H7 (cell line): ENCODE data around the gene AKR1A1. TPM values are rescaled to one million over a fixed set of nuclear protein-coding genes. Genes with fewer than 3 reads are reported as not detected.
"Not testable (repeated sequence)": the region's sequence is repeated elsewhere in the genome, so short reads cannot be mapped to it uniquely, and the experiment has no call there.

ENCODE experiments used
- DNase-seq: peaks from one replicate; pipeline ENCODE4 v3.0.0; 2012
- H3K27me3 ChIP-seq: 2 replicates; pipeline ENCODE4 v1.6.0; 2011; ENCODE audit warnings: mild to moderate bottlenecking, low read length; ENCODE audit not compliant: control insufficient read depth, insufficient read depth
- H3K36me3 ChIP-seq: replicated peaks from 2 replicates; pipeline ENCODE4 v1.5.1; 2011; ENCODE audit warnings: low read length; ENCODE audit not compliant: control insufficient read depth, insufficient read depth
- H3K4me3 ChIP-seq: 2 replicates; pipeline ENCODE4 v1.5.1; 2011; ENCODE audit warnings: low read depth, mild to moderate bottlenecking, control low read depth, low read length, moderate library complexity; ENCODE audit not compliant: insufficient read depth
- total RNA-seq: library from RNA; depleted of rRNA; stranded (reverse); fragments of >200 nt; shearing (Covaris generic); gene quantifications from 2 replicates; pipeline ENCODE4 v1.2.3, GENCODE V29; 2014

Gene AKR1A1
- total RNA-seq, 1 experiment from 2014 or later, result 371 TPM

- not testable (repeated sequence) for DNase-seq, H3K4me3 ChIP-seq, H3K27me3 ChIP-seq
- peaks cover 43% of the 10 kb centered on the region for H3K36me3 ChIP-seq
These were observed 32.3 kb upstream of the AKR1A1 start for GRCh38 chr1:45518366-45518765.

GRCh38 chr1:45518910-45519309, 31.7 kb upstream of the AKR1A1 start:
- no peak for DNase-seq
- no peaks in the 10 kb centered on the region for H3K27me3 ChIP-seq
- peaks cover 39% of the 10 kb centered on the region for H3K36me3 ChIP-seq
- H3K4me3 ChIP-seq, result peak overlapping the region; percentile 17; the same call in 1 of the 2 replicates

- not testable (repeated sequence) for DNase-seq, H3K27me3 ChIP-seq
- Histone ChIP-seq H3K4me3 (peak overlapping the region; percentile 17), H3K36me3 (peaks cover 31% of the 10 kb centered on the region)
These were observed 30.9 kb upstream of the AKR1A1 start for GRCh38 chr1:45519774-45520173.

- peaks cover 16% of the 10 kb centered on the region for H3K36me3 ChIP-seq
- peak within 1 kb of the TSS; percentile 100 for H3K4me3 ChIP-seq
- H3K27me3 ChIP-seq, result no peaks in the 10 kb centered on the region
- peak; percentile 99 for DNase-seq
These were observed 29.0 kb upstream of the AKR1A1 start, which contains the start of gene PRDX1 for GRCh38 chr1:45521413-45522323. TSS of gene PRDX1 (minus strand) at chr1:45521884. CDS start at chr1:45519043, 2,841 bp downstream.

DNA sequence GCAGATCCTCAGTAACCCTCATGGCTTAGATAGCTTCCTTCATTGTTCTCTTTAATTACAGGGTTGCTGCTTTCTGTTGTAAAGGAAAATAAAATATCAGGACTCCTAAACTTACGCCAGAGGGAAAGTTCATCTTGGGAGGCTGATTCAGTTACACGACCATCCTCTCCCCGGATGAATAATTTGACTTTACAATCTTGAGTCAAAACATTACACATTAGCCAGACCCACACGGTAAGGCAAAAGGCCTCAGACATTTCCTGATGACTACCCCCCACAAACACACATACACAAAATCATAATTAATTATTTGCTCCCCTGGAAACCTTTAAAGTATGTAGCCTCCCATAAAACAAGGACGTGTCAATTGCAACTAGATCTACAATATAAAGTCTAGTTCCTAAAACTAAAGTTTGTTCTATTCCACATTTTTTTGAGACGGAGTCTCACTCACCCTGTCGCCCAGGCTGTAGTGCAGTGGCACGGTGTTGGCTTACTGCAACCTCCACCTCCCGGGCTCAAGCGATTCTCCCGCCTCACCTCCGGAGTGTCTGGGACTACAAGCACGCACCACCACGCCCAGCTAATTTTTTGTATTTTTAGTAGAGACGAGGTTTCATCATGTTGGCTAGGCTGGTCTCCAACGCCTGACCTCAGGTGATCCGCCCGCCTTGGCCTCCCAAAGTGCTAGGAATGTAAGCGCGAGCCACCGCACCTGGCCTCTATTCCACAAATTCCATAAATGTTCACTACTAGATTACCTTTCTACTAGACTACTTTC, 28.1 kb upstream of the AKR1A1 start:
- no peak for DNase-seq
- H3K27me3 ChIP-seq, result no peaks in the 10 kb centered on the region
- peaks cover 11% of the 10 kb centered on the region for H3K36me3 ChIP-seq
- peak overlapping the region; percentile 100 for H3K4me3 ChIP-seq

DNA sequence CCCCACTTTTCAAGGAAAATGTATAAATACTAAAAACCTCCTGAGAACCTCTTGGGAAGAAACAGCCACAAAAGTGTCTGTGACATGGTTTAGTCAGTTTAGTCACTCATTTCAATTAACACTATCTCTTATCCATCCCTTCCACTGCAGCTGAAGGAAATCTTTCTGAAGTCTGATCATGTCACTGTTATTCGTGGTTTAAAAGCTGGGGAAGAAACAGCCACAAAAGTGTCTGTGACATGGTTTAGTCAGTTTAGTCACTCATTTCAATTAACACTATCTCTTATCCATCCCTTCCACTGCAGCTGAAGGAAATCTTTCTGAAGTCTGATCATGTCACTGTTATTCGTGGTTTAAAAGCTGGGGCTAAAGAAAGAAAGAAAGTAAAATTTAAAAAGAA, 27.1 kb upstream of the AKR1A1 start:
- not testable (repeated sequence) for DNase-seq, H3K4me3 ChIP-seq, H3K27me3 ChIP-seq, H3K36me3 ChIP-seq

GRCh38 chr1:45523975-45524374, 26.7 kb upstream of the AKR1A1 start:
- not testable (repeated sequence) for H3K27me3 ChIP-seq, H3K4me3 ChIP-seq, DNase-seq, H3K36me3 ChIP-seq

DNA sequence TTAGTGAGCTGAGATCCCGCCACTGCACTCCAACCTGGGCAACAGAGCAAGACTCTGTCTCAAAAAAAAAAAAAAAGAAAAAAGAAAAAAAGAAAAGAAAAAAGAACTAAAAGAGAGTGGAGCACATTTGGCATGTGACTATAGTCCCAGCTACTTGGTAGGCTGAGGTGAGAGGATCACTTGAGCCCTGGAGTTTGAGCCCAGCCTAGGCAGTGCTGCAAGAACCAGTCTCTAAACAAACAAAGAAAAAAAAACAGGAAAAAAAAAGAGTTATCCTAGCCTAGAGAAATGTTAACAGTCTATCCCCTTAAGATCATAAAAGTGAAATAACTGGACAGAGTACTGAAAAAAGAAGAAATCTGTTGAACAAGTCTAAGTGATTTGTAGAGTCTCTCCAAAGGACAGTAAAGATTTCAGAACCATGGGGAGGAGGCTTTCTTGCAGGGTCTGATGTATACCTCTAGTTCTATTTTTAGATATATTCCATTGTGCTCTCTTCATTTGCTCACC, 24.4 kb upstream of the AKR1A1 start:
- no peaks in the 10 kb centered on the region for H3K36me3 ChIP-seq
- no peak for DNase-seq
- H3K27me3 ChIP-seq, result no peaks in the 10 kb centered on the region
- no peak overlapping the region for H3K4me3 ChIP-seq

- H3K27me3 ChIP-seq, result no peaks in the 10 kb centered on the region
- DNase-seq, result no peak
- no peak overlapping the region for H3K4me3 ChIP-seq
- H3K36me3 ChIP-seq, result no peaks in the 10 kb centered on the region
These were observed 19.9 kb upstream of the AKR1A1 start for GRCh38 chr1:45530632-45531135.

DNA sequence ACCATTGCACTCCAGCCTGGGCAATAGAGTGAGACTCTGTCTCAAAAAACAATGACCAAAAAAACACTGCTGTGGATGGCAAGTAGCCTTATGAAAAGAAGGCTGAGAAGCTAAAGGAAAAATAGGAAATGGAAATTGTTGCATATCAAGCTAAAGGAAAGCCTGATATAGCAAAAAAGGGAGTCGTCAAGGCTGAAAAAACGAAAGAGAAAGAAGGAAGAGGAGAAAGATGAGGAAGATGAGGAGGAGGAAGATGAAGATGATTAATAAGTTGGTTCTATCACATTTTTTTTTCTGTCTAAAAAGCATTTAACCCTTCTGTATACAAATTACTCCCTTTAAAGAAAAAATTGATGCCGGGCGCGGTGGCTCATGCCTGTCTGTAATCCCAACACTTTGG, 18.8 kb upstream of the AKR1A1 start:
- no peak for DNase-seq
- no peaks in the 10 kb centered on the region for H3K27me3 ChIP-seq
- H3K4me3 ChIP-seq, result no peak overlapping the region
- H3K36me3 ChIP-seq, result no peaks in the 10 kb centered on the region

DNA sequence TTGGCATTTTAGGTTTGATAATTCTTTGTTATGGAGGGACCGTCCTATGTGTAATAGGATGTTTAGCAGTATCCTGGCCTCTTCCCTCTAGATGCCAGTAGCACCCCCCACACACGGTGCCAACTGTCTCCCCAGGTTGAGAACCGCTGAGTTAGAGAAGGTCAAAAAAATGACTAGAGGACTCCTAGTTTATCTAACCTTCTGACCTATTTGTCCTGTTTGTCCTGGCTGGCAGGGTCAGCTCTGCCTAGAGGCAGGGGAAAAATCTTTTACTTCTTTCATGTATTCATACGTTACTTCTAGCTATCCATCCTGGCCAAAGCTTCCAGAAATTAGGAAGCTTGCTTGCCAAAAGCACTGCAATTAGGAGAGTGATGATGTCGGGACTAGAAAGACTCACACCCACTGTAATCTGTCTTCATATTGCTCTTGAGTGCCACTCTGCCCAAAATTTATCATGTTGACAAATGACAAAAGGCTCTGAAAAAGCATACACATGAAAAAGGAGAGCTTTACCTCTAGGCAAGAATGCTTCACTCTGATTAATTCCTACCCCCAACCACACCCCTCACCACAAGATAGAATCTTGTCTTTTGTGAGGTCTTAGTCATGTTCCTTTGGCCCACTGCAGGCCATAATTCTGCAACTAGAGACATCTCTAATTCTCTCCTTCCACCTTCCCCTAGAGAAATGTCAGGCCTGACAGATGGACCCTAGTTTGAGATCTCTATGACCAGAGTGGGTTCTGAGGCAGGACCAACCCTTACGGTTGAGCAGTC, 14.4 kb upstream of the AKR1A1 start:
- no peak for DNase-seq
- no peaks in the 10 kb centered on the region for H3K36me3 ChIP-seq
- no peaks in the 10 kb centered on the region for H3K27me3 ChIP-seq
- H3K4me3 ChIP-seq, result no peak overlapping the region

DNA sequence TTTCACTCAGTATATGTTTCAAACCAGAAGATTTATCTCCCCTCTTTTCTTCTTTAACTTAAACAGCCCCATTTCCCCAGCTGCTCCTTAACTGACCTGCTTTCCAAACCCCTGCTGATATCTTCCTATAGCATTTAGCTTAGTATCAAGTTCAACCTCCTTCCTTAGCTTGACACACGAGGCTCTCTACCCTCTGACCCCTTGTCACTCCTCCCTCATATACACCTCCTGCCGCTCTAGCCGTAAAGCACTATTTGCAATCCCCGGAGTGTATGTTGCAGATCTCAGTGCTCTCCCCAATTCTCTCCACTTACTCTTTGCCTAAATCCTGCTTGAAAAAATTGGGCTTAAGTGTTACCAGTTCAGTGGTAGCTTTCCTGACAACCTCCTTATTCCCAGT, 13.7 kb upstream of the AKR1A1 start:
- peak; percentile 36 for DNase-seq
- Histone ChIP-seq H3K27me3 (no peaks in the 10 kb centered on the region), H3K36me3 (no peaks in the 10 kb centered on the region), H3K4me3 (no peak overlapping the region)

GRCh38 chr1:45541193-45541592, 9.4 kb upstream of the AKR1A1 start:
- no peak overlapping the region for H3K4me3 ChIP-seq
- H3K27me3 ChIP-seq, result no peaks in the 10 kb centered on the region
- H3K36me3 ChIP-seq, result no peaks in the 10 kb centered on the region
- DNase-seq, result no peak

GRCh38 chr1:45542591-45542990, 8.0 kb upstream of the AKR1A1 start:
- H3K4me3 ChIP-seq, result no peak overlapping the region
- DNase-seq, result no peak
- no peaks in the 10 kb centered on the region for H3K27me3 ChIP-seq
- no peaks in the 10 kb centered on the region for H3K36me3 ChIP-seq
